NT2/D1 (cell line): Measurements from ENCODE around the gene EXOC3L1.

Experiments used
- SUZ12 ChIP-seq: IDR thresholded peaks from 2 replicates; pipeline ENCODE4 v1.6.1; 2011; ENCODE audit not compliant: insufficient read length, insufficient read depth; ENCODE audit errors: extremely low read depth
- YY1 ChIP-seq: IDR thresholded peaks from 2 replicates; pipeline ENCODE4 v1.6.1; 2011; ENCODE audit not compliant: insufficient read length, insufficient read depth

GRCh38 chr16:67187175-67187890, 2.6 kb downstream of the EXOC3L1 start:
- TF ChIP-seq YY1 (no peak), SUZ12 (no peak)
